Activated CD4-positive, alpha-beta memory T cell treated with anti-CD3 and anti-CD28 coated beads, Interleukin-2, amount 10 ng/mL, durations not matched to agents 7 days and 5 days (primary cell): Measurements from ENCODE around the gene STON2. TPM values are rescaled to one million over a fixed set of nuclear protein-coding genes. Genes with fewer than 3 reads are reported as not detected.

Source experiments
- CTCF ChIA-PET: fragments of 350-600 bp; sonication (Branson Sonifier 250); formaldehyde crosslinking; loops from one replicate; lab custom pipeline; 2021; ENCODE audit warnings: antibody characterized with exemption, inconsistent platforms; lab: Charles Lee
- POLR2A ChIA-PET: fragments of 350-600 bp; sonication (Branson Sonifier 250); formaldehyde crosslinking; loops from one replicate; lab custom pipeline; 2021; ENCODE audit warnings: antibody characterized with exemption; lab: Charles Lee
- DNase-seq: peaks from one replicate; pipeline ENCODE4 v3.0.0-alpha.2; 2020
- H3K27ac Mint-ChIP-seq: one replicate; pipeline ENCODE4 v1.8.0; 2021; ENCODE audit warnings: mild to moderate bottlenecking, mixed read lengths
- H3K27me3 Mint-ChIP-seq: one replicate; pipeline ENCODE4 v1.8.0; 2021; ENCODE audit warnings: mixed read lengths
- H3K36me3 Mint-ChIP-seq: one replicate; pipeline ENCODE4 v1.8.0; 2021; ENCODE audit warnings: low read depth, mixed read lengths
- H3K4me1 Mint-ChIP-seq: one replicate; pipeline ENCODE4 v1.8.0; 2021; ENCODE audit warnings: mixed read lengths
- H3K4me3 Mint-ChIP-seq: one replicate; pipeline ENCODE4 v1.8.0; 2021; ENCODE audit warnings: mild to moderate bottlenecking, mixed read lengths
- H3K9me3 Mint-ChIP-seq: one replicate; pipeline ENCODE4 v1.8.0; 2021; ENCODE audit warnings: mixed read lengths
- total RNA-seq, 2 experiments: library from RNA; stranded (reverse); gene quantifications; one replicate each; pipeline ENCODE4 v1.2.3, GENCODE V29; 2021

The STON2 gene
- total RNA-seq, 2 experiments from 2014 or later: 3.0 to 4.3 TPM

DNA sequence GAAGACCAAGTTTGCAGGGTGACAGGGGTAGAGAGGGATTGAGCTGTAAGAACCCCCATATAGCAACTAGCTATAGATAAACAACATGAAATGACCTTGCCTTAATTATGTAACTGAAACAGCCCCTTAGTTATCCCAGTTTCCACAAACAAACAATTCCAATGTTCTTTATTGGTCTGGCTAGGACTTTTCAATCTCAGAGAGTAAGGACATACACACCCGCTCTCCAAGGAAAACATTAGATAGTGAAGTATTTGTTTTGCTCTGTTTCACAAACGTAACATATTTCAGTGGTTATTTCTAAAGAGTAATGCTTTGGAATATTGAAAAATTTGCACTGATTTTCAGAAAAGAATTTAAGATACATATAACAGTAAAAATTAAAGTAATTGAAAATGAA is 127.8 kb downstream of the STON2 start:
- no peak overlapping the region for H3K4me3 Mint-ChIP-seq
- POLR2A ChIA-PET: no interaction called here
- no peak overlapping the region for H3K27ac Mint-ChIP-seq

GRCh38 chr14:81269979-81270375 is 130.1 kb downstream of the STON2 start:
- ChIA-PET CTCF (interaction anchor here (0.9 to 9.5 kb wide), 10 partner anchors 9 to 263 kb away, joined by 3 to 118 read pairs (median 4); no protein-coding TSS in a partner anchor), POLR2A (interaction anchor here (0.6 kb wide), 1 partner anchor 232 kb away, joined by 3 read pairs; no protein-coding TSS in a partner anchor)
- no peak overlapping the region for H3K27ac Mint-ChIP-seq
- peaks cover 27% of the 10 kb centered on the region for H3K27me3 Mint-ChIP-seq
- H3K4me1 Mint-ChIP-seq: peaks cover 10% of the 10 kb centered on the region
- DNase-seq: no peak
- no peaks in the 10 kb centered on the region for H3K36me3 Mint-ChIP-seq
- no peak overlapping the region for H3K4me3 Mint-ChIP-seq
- no peaks in the 10 kb centered on the region for H3K9me3 Mint-ChIP-seq

More for the DNA sequence above, 127.8 kb downstream of the STON2 start:
- Mint-ChIP-seq H3K9me3 (no peaks in the 10 kb centered on the region), H3K4me1 (peaks cover 16% of the 10 kb centered on the region), H3K27me3 (peaks cover 19% of the 10 kb centered on the region), H3K36me3 (no peaks in the 10 kb centered on the region)
- no peak for DNase-seq
- CTCF ChIA-PET: interaction anchor here (1.9 to 9.5 kb wide), 3 partner anchors 182 to 193 kb away, joined by 4 to 118 read pairs (median 54); no protein-coding TSS in a partner anchor

DNA sequence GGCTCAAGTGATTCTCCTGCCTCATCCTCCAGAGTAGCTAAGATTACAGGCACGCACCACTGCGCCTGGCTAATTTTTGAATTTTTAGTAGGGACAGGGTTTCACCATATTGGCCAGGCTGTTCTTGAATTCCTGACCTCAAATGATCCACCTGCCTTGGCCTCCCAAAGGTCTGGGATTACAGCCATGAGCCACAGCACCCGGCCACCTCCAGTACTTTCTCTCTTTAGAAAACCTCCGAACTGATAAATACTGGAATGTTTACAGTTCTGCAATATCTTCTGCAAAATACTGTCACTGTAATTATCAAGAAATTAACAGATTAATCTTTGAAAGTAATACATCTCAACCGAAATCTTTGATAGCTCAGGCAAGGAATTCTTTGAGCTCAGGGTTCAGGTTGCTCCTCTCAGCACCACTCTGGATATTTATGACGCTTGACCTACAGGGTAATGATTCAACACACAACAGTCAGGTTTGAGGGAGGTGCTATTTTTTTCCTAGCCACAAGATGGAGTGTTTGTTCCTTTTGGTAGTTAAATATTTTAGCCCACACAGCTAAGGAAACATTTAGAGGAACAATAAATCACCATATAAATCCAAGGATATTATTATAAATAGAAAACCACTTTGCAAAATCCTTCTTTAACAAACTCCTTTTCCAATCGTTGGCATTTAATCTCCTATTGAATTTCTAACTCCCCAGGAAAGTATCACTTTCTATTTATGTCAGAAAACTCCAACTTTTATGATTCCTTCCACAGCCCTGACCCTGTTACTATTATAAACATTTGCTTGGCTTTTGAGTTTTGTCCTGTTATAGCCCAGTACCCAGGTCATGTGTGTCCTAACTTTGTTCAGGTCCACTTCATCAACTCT is 130.8 kb downstream of the STON2 start:
- Mint-ChIP-seq H3K9me3 (no peaks in the 10 kb centered on the region), H3K27me3 (peaks cover 27% of the 10 kb centered on the region), H3K27ac (no peak overlapping the region), H3K36me3 (no peaks in the 10 kb centered on the region), H3K4me1 (peaks cover 10% of the 10 kb centered on the region), H3K4me3 (no peak overlapping the region)
- CTCF ChIA-PET: interaction anchor here (0.9 to 9.5 kb wide), 13 partner anchors 9 to 272 kb away, joined by 3 to 118 read pairs (median 4); no protein-coding TSS in a partner anchor
- no peak for DNase-seq
- POLR2A ChIA-PET: interaction anchor here (0.6 kb wide), 1 partner anchor 233 kb away, joined by 3 read pairs; no protein-coding TSS in a partner anchor

DNA sequence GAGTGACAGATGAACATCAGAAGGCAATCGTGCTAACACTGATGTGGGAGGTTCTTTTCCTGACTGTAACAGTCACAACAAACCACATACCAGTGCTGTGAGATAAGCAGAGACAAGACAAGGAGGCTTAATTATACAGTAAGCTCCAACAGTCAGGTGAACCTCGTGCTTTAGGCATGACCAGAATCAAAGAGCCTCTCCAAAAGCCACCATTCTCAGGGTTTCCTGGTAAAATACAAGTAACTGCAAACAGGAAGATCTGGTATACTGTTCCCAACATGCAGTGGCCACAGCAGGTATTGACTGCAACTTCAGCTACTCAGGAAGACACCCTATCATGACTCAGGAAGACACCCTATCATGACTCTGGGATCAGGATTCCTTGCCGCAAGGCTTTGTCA is 132.1 kb downstream of the STON2 start:
- Mint-ChIP-seq H3K4me3 (no peak overlapping the region), H3K27ac (no peak overlapping the region), H3K36me3 (no peaks in the 10 kb centered on the region), H3K9me3 (no peaks in the 10 kb centered on the region), H3K27me3 (peaks cover 31% of the 10 kb centered on the region), H3K4me1 (peaks cover 10% of the 10 kb centered on the region)
- no peak for DNase-seq
- ChIA-PET POLR2A (no interaction called here), CTCF (interaction anchor here (0.5 to 9.5 kb wide), 5 partner anchors 9 to 243 kb away, joined by 3 to 118 read pairs (median 7); no protein-coding TSS in a partner anchor)

GRCh38 chr14:81265636-81266169 is 134.4 kb downstream of the STON2 start:
- no peaks in the 10 kb centered on the region for H3K9me3 Mint-ChIP-seq
- no peak overlapping the region for H3K27ac Mint-ChIP-seq
- H3K4me1 Mint-ChIP-seq: peaks cover 10% of the 10 kb centered on the region
- ChIA-PET CTCF (interaction anchor here (0.6 to 9.5 kb wide), 3 partner anchors 189 to 376 kb away, joined by 3 to 118 read pairs (median 9); no protein-coding TSS in a partner anchor), POLR2A (no interaction called here)
- H3K4me3 Mint-ChIP-seq: no peak overlapping the region
- no peak for DNase-seq
- no peaks in the 10 kb centered on the region for H3K36me3 Mint-ChIP-seq
- peaks cover 40% of the 10 kb centered on the region for H3K27me3 Mint-ChIP-seq

GRCh38 chr14:81264671-81265070 is 135.5 kb downstream of the STON2 start:
- ChIA-PET POLR2A (no interaction called here), CTCF (interaction anchor here (9.5 kb wide), 1 partner anchor 190 kb away, joined by 118 read pairs; no protein-coding TSS in a partner anchor)
- no peak overlapping the region for H3K4me3 Mint-ChIP-seq
- no peak for DNase-seq
- no peak overlapping the region for H3K27ac Mint-ChIP-seq
- H3K27me3 Mint-ChIP-seq: peaks cover 40% of the 10 kb centered on the region
- no peaks in the 10 kb centered on the region for H3K9me3 Mint-ChIP-seq
- peaks cover 10% of the 10 kb centered on the region for H3K4me1 Mint-ChIP-seq
- no peaks in the 10 kb centered on the region for H3K36me3 Mint-ChIP-seq

- no peak overlapping the region for H3K27ac Mint-ChIP-seq
- no peaks in the 10 kb centered on the region for H3K9me3 Mint-ChIP-seq
- DNase-seq: no peak
- peaks cover 38% of the 10 kb centered on the region for H3K27me3 Mint-ChIP-seq
- no peaks in the 10 kb centered on the region for H3K36me3 Mint-ChIP-seq
- H3K4me1 Mint-ChIP-seq: peaks cover 10% of the 10 kb centered on the region
- POLR2A ChIA-PET: no interaction called here
- no peak overlapping the region for H3K4me3 Mint-ChIP-seq
- CTCF ChIA-PET: no interaction called here
Measured at GRCh38 chr14:81263777-81264410, 136.2 kb downstream of the STON2 start.

- no peaks in the 10 kb centered on the region for H3K9me3 Mint-ChIP-seq
- no peak overlapping the region for H3K4me3 Mint-ChIP-seq
- H3K36me3 Mint-ChIP-seq: no peaks in the 10 kb centered on the region
- H3K27ac Mint-ChIP-seq: no peak overlapping the region
- DNase-seq: no peak
- H3K27me3 Mint-ChIP-seq: peaks cover 17% of the 10 kb centered on the region
- no peaks in the 10 kb centered on the region for H3K4me1 Mint-ChIP-seq
- ChIA-PET CTCF (interaction anchor here (1.0 to 1.1 kb wide), 2 partner anchors 8 to 204 kb away, joined by 3 read pairs; no protein-coding TSS in a partner anchor), POLR2A (no interaction called here)
Measured at GRCh38 chr14:81261176-81261575, 138.9 kb downstream of the STON2 start.

GRCh38 chr14:81260732-81261131 is 139.4 kb downstream of the STON2 start:
- CTCF ChIA-PET: interaction anchor here (1.0 to 1.1 kb wide), 2 partner anchors 9 to 204 kb away, joined by 3 read pairs; no protein-coding TSS in a partner anchor

DNA sequence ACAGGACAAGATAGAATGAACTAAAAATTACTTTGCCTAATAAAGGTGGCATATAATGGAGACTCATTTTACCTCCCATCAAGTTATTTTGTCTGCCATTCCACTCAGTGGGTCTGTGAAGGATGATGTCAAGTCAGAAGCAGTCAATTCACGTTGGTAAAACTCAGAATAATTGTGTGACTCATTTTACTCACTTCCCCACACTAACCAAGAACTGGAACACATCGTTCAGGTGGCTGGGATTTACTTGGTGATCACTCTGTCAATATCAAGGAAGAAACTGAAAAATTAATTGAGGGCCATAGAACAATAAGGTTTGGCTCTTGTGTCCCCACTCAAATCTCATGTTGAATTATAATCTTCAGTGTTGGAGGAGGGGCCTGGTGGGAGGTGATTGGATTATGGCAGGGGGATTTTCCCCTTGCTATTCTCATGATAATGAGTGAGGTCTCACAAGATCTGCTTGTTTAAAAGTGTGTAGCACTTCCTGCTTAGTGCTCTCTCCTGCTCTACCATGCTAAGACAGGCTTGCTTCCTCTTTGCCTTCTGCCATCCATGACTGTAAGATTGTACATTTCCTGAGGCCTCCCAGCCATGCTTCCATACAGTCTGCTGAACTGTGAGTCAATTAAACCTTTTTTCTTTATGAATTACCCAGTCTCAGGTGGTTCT is 143.7 kb downstream of the STON2 start:
- no peaks in the 10 kb centered on the region for H3K9me3 Mint-ChIP-seq
- no peaks in the 10 kb centered on the region for H3K27me3 Mint-ChIP-seq
- ChIA-PET CTCF (no interaction called here), POLR2A (no interaction called here)
- H3K27ac Mint-ChIP-seq: no peak overlapping the region
- no peaks in the 10 kb centered on the region for H3K4me1 Mint-ChIP-seq
- no peak overlapping the region for H3K4me3 Mint-ChIP-seq
- no peak for DNase-seq
- no peaks in the 10 kb centered on the region for H3K36me3 Mint-ChIP-seq

More at GRCh38 chr14:81260732-81261131, 139.4 kb downstream of the STON2 start:
- H3K9me3 Mint-ChIP-seq: no peaks in the 10 kb centered on the region
- no peak overlapping the region for H3K27ac Mint-ChIP-seq
- no peak overlapping the region for H3K4me3 Mint-ChIP-seq
- H3K4me1 Mint-ChIP-seq: no peaks in the 10 kb centered on the region
- H3K27me3 Mint-ChIP-seq: peaks cover 16% of the 10 kb centered on the region
- POLR2A ChIA-PET: no interaction called here
- no peak for DNase-seq
- no peaks in the 10 kb centered on the region for H3K36me3 Mint-ChIP-seq

DNA sequence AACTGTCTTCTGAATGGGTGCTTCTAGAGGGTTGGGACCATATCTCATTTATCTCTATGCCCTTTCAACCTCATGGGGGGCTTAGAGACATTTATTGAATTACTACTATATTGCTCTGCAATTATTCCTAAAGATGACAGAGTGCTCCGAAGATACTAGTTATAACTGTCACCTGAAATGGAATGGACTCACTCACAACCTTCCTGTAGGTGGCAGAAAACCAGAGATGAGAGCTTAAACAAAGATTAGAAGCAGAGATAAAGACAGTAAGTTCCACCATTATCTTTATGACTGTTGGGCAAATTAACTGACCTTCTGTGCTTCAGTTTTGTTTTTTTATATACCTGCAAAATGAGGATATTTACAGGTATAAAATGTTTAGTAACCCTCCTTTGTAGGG is 147.8 kb downstream of the STON2 start:
- DNase-seq: no peak
- no peaks in the 10 kb centered on the region for H3K4me1 Mint-ChIP-seq
- CTCF ChIA-PET: interaction anchor here (1.1 kb wide), 1 partner anchor 298 kb away, joined by 4 read pairs; no protein-coding TSS in a partner anchor
- no peak overlapping the region for H3K4me3 Mint-ChIP-seq
- H3K36me3 Mint-ChIP-seq: no peaks in the 10 kb centered on the region
- no peaks in the 10 kb centered on the region for H3K27me3 Mint-ChIP-seq
- H3K9me3 Mint-ChIP-seq: no peaks in the 10 kb centered on the region
- no peak overlapping the region for H3K27ac Mint-ChIP-seq
- POLR2A ChIA-PET: no interaction called here

DNA sequence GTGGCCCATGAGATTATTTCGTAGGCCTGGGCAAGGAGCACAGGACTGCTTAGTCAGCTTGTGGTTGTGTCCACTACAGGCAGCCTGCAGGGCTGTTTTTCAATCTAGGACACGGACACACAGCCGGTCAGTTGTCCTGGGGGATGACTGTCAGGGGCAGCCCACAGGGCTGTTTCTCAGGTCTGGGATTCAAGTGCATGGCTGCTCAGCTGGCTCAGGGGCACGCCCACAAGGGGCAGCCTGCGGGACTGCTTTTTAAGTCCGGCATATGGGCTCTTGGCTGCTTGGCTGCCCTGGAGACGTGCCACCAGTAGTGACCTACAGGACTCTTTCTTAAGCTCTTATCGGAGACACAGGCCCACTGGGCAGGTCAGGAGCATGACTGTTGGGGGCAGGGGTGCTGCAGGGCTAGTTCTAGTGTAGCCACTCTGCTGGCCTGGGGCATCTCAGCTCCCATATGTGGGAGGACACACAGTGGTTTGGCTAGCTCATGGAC is 152.8 kb downstream of the STON2 start:
- Mint-ChIP-seq H3K27ac (no peak overlapping the region), H3K4me1 (no peaks in the 10 kb centered on the region), H3K9me3 (peaks cover 3% of the 10 kb centered on the region), H3K36me3 (peaks cover 3% of the 10 kb centered on the region), H3K27me3 (peaks cover 2% of the 10 kb centered on the region), H3K4me3 (no peak overlapping the region)
- ChIA-PET CTCF (interaction anchor here (0.9 kb wide), 1 partner anchor 217 kb away, joined by 3 read pairs; no protein-coding TSS in a partner anchor), POLR2A (no interaction called here)
- no peak for DNase-seq
